Measurements from ENCODE around the gene VSIR. TPM values are rescaled to one million over a fixed set of nuclear protein-coding genes. Genes with fewer than 3 reads are reported as not detected.
A peak's percentile ranks its signal among the peaks of the same experiment; 100 is the strongest.

Gene VSIR
- total and polyA plus RNA-seq, 9 donors: 19.9 to 94.1 (median 57.2) TPM

DNA sequence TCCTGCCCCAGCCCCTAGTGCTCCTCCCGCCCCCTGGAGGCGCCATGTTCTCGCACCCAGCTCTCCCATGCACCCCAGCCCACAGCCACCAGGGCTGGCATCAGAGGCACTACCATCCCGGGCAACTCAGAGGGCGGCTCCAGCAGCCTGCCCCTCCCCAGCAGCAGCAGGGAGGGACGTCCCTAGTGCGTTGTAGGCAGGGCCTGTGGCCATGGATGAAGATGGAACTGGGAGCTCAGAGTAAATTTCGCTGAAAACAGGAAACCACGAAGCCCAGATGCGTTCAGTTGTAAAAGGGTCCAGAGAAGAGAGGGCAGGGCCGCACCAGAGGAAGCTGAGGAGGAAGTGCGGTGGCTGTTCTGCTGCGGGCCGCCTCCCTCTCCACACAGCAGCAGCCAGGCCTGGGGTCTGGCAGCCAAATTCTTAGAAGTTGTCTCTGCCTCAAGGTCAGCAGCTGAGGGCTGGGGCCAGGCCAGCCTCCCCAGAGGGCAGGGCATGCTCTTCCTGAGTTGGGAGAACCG is 24.6 kb downstream of the VSIR start:
- TF ChIP-seq CTCF (IDR thresholded peaks at IDR 0.05): no peak
- no peak for TF ChIP-seq EP300 (IDR thresholded peaks at IDR 0.05)
- no peak for TF ChIP-seq POLR2A (IDR thresholded peaks at IDR 0.05)
- no peaks in the 10 kb centered on the region for H3K36me3 ChIP-seq
- DNase-seq: peak; percentile 85 to 92 (median 89)
- H3K4me1 ChIP-seq (ENCODE audit: insufficient read depth): peaks cover 28% of the 10 kb centered on the region
- intact Hi-C loops (cut with DNase I): no loop called here
- H3K9me3 ChIP-seq: no peaks in the 10 kb centered on the region
- 8 to 11% (median 10%) methylated on average over 15 of the region's 15 CpGs for WGBS, 3 donors
- H3K4me3 ChIP-seq: no peak overlapping the region
- H3K27me3 ChIP-seq: no peaks in the 10 kb centered on the region
- peak overlapping the region; percentile 68 to 89 for H3K27ac ChIP-seq

DNA sequence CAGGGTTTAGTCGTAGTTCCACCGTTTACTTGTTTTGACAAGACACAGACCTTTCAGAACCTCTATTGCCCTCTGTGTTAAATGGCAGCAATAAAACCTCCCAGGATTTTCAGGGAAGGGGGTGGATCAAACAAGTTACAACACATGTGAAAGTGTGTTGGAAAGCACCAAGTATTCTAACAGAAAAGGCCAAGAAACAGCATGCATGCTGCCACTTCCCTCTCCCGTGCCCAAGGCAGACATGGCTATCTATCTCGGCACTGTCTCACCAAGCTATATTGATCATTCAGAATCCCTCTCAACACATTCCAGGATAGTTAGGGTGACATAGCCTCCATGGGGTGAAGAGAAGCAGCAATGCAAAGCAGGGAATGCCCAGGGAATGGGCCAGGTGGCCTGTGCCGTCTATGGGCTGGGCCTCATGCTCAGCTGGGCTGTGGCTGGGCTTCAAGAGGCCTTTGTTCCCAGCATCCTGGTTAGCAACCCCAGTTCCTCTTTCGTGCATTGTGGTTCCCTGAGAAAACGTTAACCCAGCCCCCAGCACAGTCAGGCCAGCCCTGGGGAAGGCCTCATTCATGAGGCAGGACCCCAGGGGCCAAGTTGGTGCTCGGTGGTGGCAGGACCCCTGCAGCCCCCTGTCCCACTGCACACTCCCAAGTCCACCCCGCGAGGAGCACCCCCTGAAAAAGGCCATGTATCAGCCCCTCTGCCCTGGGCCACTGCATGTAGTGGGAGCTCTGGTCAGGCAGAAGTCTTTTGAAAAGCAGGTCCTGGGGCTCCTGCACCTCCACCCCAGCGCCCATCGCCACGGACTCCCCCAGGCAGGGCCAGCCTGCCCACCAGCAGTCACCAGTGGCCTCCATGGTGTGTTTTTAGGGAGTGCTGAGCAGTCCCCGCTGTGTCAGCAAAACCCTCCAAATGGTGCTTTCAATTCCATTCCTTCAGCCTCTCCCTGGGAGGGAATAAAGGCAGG is 25.5 kb downstream of the VSIR start:
- 69 to 76% (median 70%) methylated on average over 14 of the region's 14 CpGs for WGBS, 3 donors
- intact Hi-C loops (cut with DNase I): no loop called here

GRCh38 chr10:71747039-71747531 is 26.2 kb downstream of the VSIR start:
- no peaks in the 10 kb centered on the region for H3K27me3 ChIP-seq
- TF ChIP-seq EP300 (IDR thresholded peaks at IDR 0.05) (no peak), CTCF (IDR thresholded peaks at IDR 0.05) (no peak), POLR2A (IDR thresholded peaks at IDR 0.05) (no peak)
- intact Hi-C loops (cut with DNase I): no loop called here
- no peaks in the 10 kb centered on the region for H3K9me3 ChIP-seq
- H3K36me3 ChIP-seq: no peaks in the 10 kb centered on the region
- peaks cover 28% of the 10 kb centered on the region for H3K4me1 ChIP-seq (ENCODE audit: insufficient read depth)
- DNase-seq: peak in 1 of 5 donors; percentile 33
- H3K27ac ChIP-seq: peak overlapping the region in 1 of 2 donors; percentile 89
- WGBS, 3 donors: 46 to 68% (median 58%) methylated on average over 2 of the region's 2 CpGs
- H3K4me3 ChIP-seq: no peak overlapping the region

More for the DNA sequence above, 25.5 kb downstream of the VSIR start:
- no peaks in the 10 kb centered on the region for H3K36me3 ChIP-seq
- no peaks in the 10 kb centered on the region for H3K27me3 ChIP-seq
- H3K4me1 ChIP-seq (ENCODE audit: insufficient read depth): peaks cover 28% of the 10 kb centered on the region
- H3K9me3 ChIP-seq: no peaks in the 10 kb centered on the region
- TF ChIP-seq EP300 (IDR thresholded peaks at IDR 0.05) (no peak), CTCF (IDR thresholded peaks at IDR 0.05) (no peak), POLR2A (IDR thresholded peaks at IDR 0.05) (no peak)
- H3K4me3 ChIP-seq: no peak overlapping the region
- peak overlapping the region; percentile 68 to 89 for H3K27ac ChIP-seq
- peak in 1 of 5 donors; percentile 40 for DNase-seq

GRCh38 chr10:71746344-71747037 is 26.8 kb downstream of the VSIR start:
- Histone ChIP-seq H3K36me3 (no peaks in the 10 kb centered on the region), H3K27ac (no peak overlapping the region), H3K4me1 (ENCODE audit: insufficient read depth) (peaks cover 28% of the 10 kb centered on the region), H3K27me3 (no peaks in the 10 kb centered on the region), H3K4me3 (no peak overlapping the region), H3K9me3 (no peaks in the 10 kb centered on the region)
- DNase-seq: peak in 1 of 5 donors; percentile 49
- 64 to 68% (median 66%) methylated on average over 13 of the region's 13 CpGs for WGBS, 3 donors
- TF ChIP-seq POLR2A (IDR thresholded peaks at IDR 0.05): no peak
- no peak for TF ChIP-seq CTCF (IDR thresholded peaks at IDR 0.05)
- no peak for TF ChIP-seq EP300 (IDR thresholded peaks at IDR 0.05)
- intact Hi-C loops (cut with DNase I): no loop called here
